Measurements from ENCODE around the gene SNX2. TPM values are rescaled to one million over a fixed set of nuclear protein-coding genes. Genes with fewer than 3 reads are reported as not detected.
"Not testable (repeated sequence)": the region's sequence is repeated elsewhere in the genome, so short reads cannot be mapped to it uniquely, and the experiment has no call there.

Gene SNX2
- polyA plus RNA-seq, 1 experiment: 23.5 TPM

DNA sequence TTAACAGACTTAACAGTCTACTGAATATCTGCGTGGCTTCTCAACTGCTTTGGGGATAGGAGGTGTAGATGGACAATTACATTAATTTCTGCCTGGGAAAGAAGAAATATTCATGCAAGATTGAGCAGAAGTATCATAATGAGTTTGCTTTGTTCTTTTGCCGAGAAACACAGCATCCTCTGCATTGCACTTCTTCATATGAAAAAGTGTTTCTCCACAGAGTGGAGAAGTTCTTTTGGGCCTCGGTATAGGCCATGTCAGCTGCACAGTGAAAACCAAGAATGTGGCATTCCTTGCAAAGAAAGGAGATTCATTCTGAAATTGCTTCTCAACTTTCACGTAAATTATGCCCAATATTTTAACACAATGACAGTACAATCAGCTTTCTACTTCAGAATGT, 17.6 kb upstream of the SNX2 start:
- Histone ChIP-seq H3K27me3 (ENCODE audit: control insufficient read depth, insufficient read depth, low read length) (no peaks in the 10 kb centered on the region), H3K4me3 (ENCODE audit: low read depth, low read length) (no peak overlapping the region), H3K36me3 (ENCODE audit: control insufficient read depth, insufficient read depth, low read length) (no peaks in the 10 kb centered on the region)
- CTCF ChIA-PET: interaction anchor here (1.3 kb wide), 1 partner anchor 18 kb away, joined by 3 read pairs; no protein-coding TSS in a partner anchor
- POLR2A ChIA-PET: no interaction called here
- DNase-seq (ENCODE audit: low read depth): no peak
- no peak for TF ChIP-seq CTCF (IDR thresholded peaks at IDR 0.05; ENCODE audit: insufficient read depth, low read depth, low read length)

DNA sequence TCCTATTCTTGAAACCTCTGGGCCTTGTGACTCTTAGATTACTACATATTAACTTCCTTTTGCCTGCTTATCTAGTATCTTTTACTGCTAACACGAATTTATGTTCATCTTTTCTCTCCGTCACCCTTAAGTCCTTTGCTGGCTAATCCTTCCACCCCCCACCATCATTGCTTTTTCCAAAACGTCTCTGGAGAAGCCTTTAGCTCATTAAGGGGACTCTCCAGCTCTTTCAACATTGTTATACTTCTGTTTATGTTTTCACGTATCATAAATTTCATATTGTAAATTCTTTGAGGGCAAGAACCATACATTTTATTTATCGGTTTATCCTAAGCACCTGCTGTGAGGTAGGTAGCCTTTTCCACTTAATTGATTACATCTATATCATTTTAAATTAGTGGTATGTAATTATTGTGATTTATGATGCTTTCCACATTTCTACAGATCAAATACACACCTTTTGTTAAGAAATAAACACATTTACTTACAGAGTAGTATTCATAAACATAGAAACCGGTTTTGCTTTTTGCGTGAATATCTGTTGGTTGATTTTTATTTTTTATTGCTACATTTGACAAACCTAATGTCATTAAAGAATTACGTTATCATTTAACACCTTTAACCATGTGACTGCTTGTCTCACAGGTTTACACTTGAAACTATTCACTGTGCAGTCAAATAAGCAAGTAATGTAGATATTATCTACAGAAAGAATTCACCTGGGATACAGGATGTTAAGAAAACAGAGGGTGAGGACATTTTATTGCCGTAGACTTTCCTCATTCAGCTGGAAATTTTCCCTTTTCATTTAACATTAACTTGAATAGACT, 15.4 kb upstream of the SNX2 start:
- ChIA-PET POLR2A (no interaction called here), CTCF (interaction anchor here (1.3 kb wide), 1 partner anchor 15 kb away, joined by 4 read pairs; the partner anchor contains the start of gene SNX2)
- Histone ChIP-seq H3K27me3 (ENCODE audit: control insufficient read depth, insufficient read depth, low read length) (no peaks in the 10 kb centered on the region), H3K36me3 (ENCODE audit: control insufficient read depth, insufficient read depth, low read length) (no peaks in the 10 kb centered on the region), H3K4me3 (ENCODE audit: low read depth, low read length) (no peak overlapping the region)
- TF ChIP-seq CTCF (IDR thresholded peaks at IDR 0.05; ENCODE audit: insufficient read depth, low read depth, low read length): no peak
- DNase-seq (ENCODE audit: low read depth): no peak

DNA sequence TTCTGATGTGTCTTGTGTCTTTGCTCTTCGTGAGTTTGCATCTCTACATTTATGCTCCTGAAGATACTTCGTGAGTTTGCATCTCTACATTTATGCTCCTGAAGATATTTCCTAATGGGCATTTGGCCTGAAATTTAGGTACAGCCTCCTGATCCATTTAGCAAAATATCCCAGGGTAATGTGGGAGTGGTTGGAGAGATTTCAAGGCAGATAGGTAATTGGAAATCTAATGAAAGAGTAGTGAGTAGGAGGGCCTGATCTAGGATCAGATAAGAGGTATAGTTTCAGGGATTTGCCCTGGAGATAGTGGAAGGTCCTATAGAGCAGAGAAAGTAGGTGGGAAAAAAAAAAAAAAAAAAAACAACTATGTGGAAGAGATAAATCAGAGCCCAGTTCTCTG, 14.6 kb upstream of the SNX2 start:
- H3K36me3 ChIP-seq (ENCODE audit: control insufficient read depth, insufficient read depth, low read length): no peaks in the 10 kb centered on the region
- no peaks in the 10 kb centered on the region for H3K27me3 ChIP-seq (ENCODE audit: control insufficient read depth, insufficient read depth, low read length)
- ChIA-PET POLR2A (interaction anchor here (0.7 kb wide), 1 partner anchor 161 kb away, joined by 3 read pairs; no protein-coding TSS in a partner anchor), CTCF (no interaction called here)
- no peak for DNase-seq (ENCODE audit: low read depth)
- TF ChIP-seq CTCF (IDR thresholded peaks at IDR 0.05; ENCODE audit: insufficient read depth, low read depth, low read length): no peak
- H3K4me3 ChIP-seq (ENCODE audit: low read depth, low read length): no peak overlapping the region

- H3K4me3 ChIP-seq (ENCODE audit: low read depth, low read length): no peak overlapping the region
- ChIA-PET POLR2A (interaction anchor here (0.7 kb wide), 1 partner anchor 160 kb away, joined by 3 read pairs; no protein-coding TSS in a partner anchor), CTCF (no interaction called here)
- no peaks in the 10 kb centered on the region for H3K36me3 ChIP-seq (ENCODE audit: control insufficient read depth, insufficient read depth, low read length)
- TF ChIP-seq CTCF (IDR thresholded peaks at IDR 0.05; ENCODE audit: insufficient read depth, low read depth, low read length): no peak
- DNase-seq (ENCODE audit: low read depth): no peak
- no peaks in the 10 kb centered on the region for H3K27me3 ChIP-seq (ENCODE audit: control insufficient read depth, insufficient read depth, low read length)
These were observed 13.8 kb upstream of the SNX2 start for GRCh38 chr5:122761115-122761514.

GRCh38 chr5:122761896-122762295, 13.0 kb upstream of the SNX2 start:
- POLR2A ChIA-PET; DNase-seq (ENCODE audit: low read depth); CTCF ChIA-PET: not testable (repeated sequence)

More at GRCh38 chr5:122761896-122762295, 13.0 kb upstream of the SNX2 start:
- not testable (repeated sequence) for H3K36me3 ChIP-seq (ENCODE audit: control insufficient read depth, insufficient read depth, low read length); H3K27me3 ChIP-seq (ENCODE audit: control insufficient read depth, insufficient read depth, low read length); H3K4me3 ChIP-seq (ENCODE audit: low read depth, low read length)
